GM12878 (cell line): ENCODE data around the gene PRKCE. TPM values are rescaled to one million over a fixed set of nuclear protein-coding genes. Genes with fewer than 3 reads are reported as not detected.

Experiments
- ATAC-seq: fragments of 200-7000 bp; cut with Tn5 transposase; 3 replicates; pipeline ENCODE4 v1.9.1; 2020; ENCODE audit warnings: mild to moderate bottlenecking, moderate library complexity
- BruUV-seq: library from RNA; stranded (reverse); fragments of 400-500 nt; replicated peaks from 2 replicates; lab custom pipeline; 2021; lab: Mats Ljungman, UMichigan
- CTCF ChIA-PET: fragments of 300-600 bp; sonication (Branson Sonifier 250); formaldehyde crosslinking; extraction: SDS; loops from one replicate; lab custom pipeline; 2021; ENCODE audit warnings: inconsistent platforms; lab: Yijun Ruan, JAX
- POLR2A ChIA-PET: fragments of 350-600 bp; formaldehyde crosslinking; extraction: SDS; loops from one replicate; lab custom pipeline; 2021; ENCODE audit warnings: inconsistent platforms; lab: Charles Lee
- RAD21 ChIA-PET: fragments of 300-600 bp; sonication (Branson Sonifier 250); formaldehyde crosslinking; loops from one replicate; lab custom pipeline; 2023; ENCODE audit warnings: antibody characterized with exemption; ENCODE audit not compliant: unreplicated experiment; lab: Charles Lee
- SMC1A ChIA-PET: fragments of 300-600 bp; sonication (Branson Sonifier 250); formaldehyde crosslinking; loops from one replicate; lab custom pipeline; 2023; ENCODE audit not compliant: unreplicated experiment, uncharacterized antibody; lab: Charles Lee
- DNase-seq: peaks from one replicate; pipeline ENCODE4 v3.0.0-alpha.2; 2011; ENCODE audit warnings: low read depth, low spot score
- FAIRE-seq: peaks from 3 replicates; lab custom pipeline; 2011; peaks lifted over from hg19 to GRCh38; lab: Jason Lieb, UNC
- H2AFZ ChIP-seq: 2 replicates; pipeline ENCODE4 v1.6.0; 2011; ENCODE audit warnings: low read depth, low read length, control low read depth; ENCODE audit not compliant: control insufficient read depth
- H3K27ac ChIP-seq: 2 replicates; pipeline ENCODE4 v1.5.1; 2011; ENCODE audit warnings: control low read depth; ENCODE audit not compliant: control insufficient read depth, insufficient read depth
- H3K27me3 ChIP-seq, 2 experiments: replicated peaks in 1 of 2; 2 replicates each; pipeline versions ENCODE4 v1.6.0 to v1.6.1; 2011; ENCODE audit warnings: low read length in 1 of 2; ENCODE audit not compliant: control insufficient read depth in 2 of 2, insufficient read depth in 2 of 2
- H3K36me3 ChIP-seq, 2 experiments: 2 replicates each; pipeline ENCODE4 v1.5.1; 2011; ENCODE audit warnings: low read length in 1 of 2; ENCODE audit not compliant: control insufficient read depth in 2 of 2, insufficient read depth in 2 of 2
- H3K4me1 ChIP-seq: 2 replicates; pipeline ENCODE4 v1.6.1; 2011; ENCODE audit warnings: mild to moderate bottlenecking, low read length, moderate library complexity, mixed read lengths; ENCODE audit not compliant: control insufficient read depth, insufficient read depth
- H3K4me2 ChIP-seq: 2 replicates; pipeline ENCODE4 v1.6.0; 2011; ENCODE audit warnings: control low read depth; ENCODE audit not compliant: control insufficient read depth, insufficient read depth
- H3K4me3 ChIP-seq: fragments of 200-600 bp; sonication (generic); 2 replicates; pipeline ENCODE4 v1.5.1; 2016
- H3K79me2 ChIP-seq: 2 replicates; pipeline ENCODE4 v1.6.0; 2011; ENCODE audit warnings: low read length; ENCODE audit not compliant: control insufficient read depth, insufficient read depth
- H3K9ac ChIP-seq: 2 replicates; pipeline ENCODE4 v1.8.0; 2011; ENCODE audit warnings: low read length, control low read depth, mixed read lengths; ENCODE audit not compliant: control insufficient read depth, insufficient read depth
- H3K9me3 ChIP-seq: replicated peaks from 3 replicates; pipeline ENCODE4 v1.5.1; 2011; ENCODE audit warnings: mild to moderate bottlenecking, low read length; ENCODE audit not compliant: control insufficient read depth, insufficient read depth
- H4K20me1 ChIP-seq: 2 replicates; pipeline ENCODE4 v1.6.0; 2011; ENCODE audit not compliant: control insufficient read depth, insufficient read depth
- HDGF ChIP-seq: fragments of 450-650 bp; IDR thresholded peaks from 2 replicates; pipeline ENCODE4 v1.6.1; 2016; ENCODE audit warnings: antibody characterized with exemption
- NKRF ChIP-seq: fragments of 450-650 bp; conservative IDR thresholded peaks from 2 replicates; pipeline ENCODE4 v1.6.1; 2017; ENCODE audit warnings: mild to moderate bottlenecking, moderate library complexity
- WGBS: methylation state at CpG from one replicate; pipeline ENCODE4 v1.1.6; 2016; ENCODE audit warnings: low lambda C conversion rate; ENCODE audit not compliant: insufficient replicate concordance, insufficient coverage; ENCODE audit errors: missing lambda C conversion rate; 5-methylcytosine and 5-hydroxymethylcytosine counted together
- in situ Hi-C: fragments of 300-500 bp; cut with MboI; formaldehyde crosslinking; loops from 9 replicates; pipeline ENCODE4 v1.14.3; 2018; ENCODE audit warnings: mixed read lengths
- intact Hi-C: fragments of 100-400 bp; cut with micrococcal nuclease; formaldehyde crosslinking; loops from one replicate; pipeline ENCODE4 v1.14.2; 2022; ENCODE audit not compliant: unreplicated experiment
- polyA plus RNA-seq, 11 experiments: library from polyadenylated mRNA; depleted of rRNA in 4 of 11; unstranded in 6 of 11; stranded (reverse) in 5 of 11; fragments of >200 nt; fragmentation: Nextera tagmentation in 4 of 11; fragmentation: Illumina TruSeq in 1 of 11; extraction: Ambion mirVana in 4 of 11; extraction: Trizol in 1 of 11; gene quantifications; 1 replicate in 1 of 11; 2 replicates in 10 of 11; pipeline versions ENCODE4 v1.2.1 to v1.2.3, GENCODE V29; 2011 to 2016; ENCODE audit warnings: inconsistent platforms in 2 of 11, missing spikeins in 2 of 11, low read depth in 1 of 11
- total RNA-seq, 4 experiments: library from RNA; depleted of rRNA in 3 of 4; stranded (reverse); fragments of >200 nt in 3 of 4; fragmentation: Illumina TruSeq in 1 of 4; extraction: Trizol in 1 of 4; gene quantifications; 2 replicates each; pipeline versions ENCODE4 v1.2.1 to v1.2.3, GENCODE V29; 2013 to 2021

The PRKCE gene
- total and polyA plus RNA-seq, 10 of the 15 experiments (the other 5 are each of a cell fraction or from before 2014, with no cell fraction given): 2.6 to 28.2 (median 11.3) TPM

DNA sequence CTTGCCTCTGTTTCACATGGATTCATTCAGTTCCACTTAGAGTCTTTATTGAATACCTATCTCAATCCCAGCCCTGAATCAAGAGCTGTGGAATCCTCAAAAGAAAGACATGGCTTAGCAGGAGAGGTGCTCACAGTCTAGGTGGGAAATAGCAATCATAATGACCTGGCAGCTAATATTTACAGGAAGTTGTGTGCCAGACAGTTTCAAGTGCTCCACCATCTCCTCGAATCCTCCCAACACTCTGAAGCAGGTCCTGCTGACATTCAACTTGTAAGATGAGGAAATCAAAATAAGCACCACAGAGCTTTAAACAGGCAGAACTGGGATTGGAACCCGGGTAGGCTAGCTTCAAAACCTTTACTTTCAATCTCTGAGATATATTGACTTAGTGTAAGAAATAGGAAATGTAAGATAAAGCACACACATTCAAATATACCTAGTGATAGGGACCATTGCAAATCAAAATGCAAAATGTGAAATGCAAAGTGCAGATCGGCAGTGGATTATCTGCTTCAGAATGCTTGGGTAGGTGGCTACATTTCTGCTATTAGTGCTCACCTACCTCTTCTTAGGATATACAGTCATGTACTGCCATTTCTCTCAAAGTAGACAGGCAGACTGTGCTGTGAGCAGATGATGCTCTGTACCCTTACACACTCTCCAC, 182.0 kb downstream of the PRKCE start:
- BruUV-seq: TSS peak; percentile 47
- Histone ChIP-seq H3K4me2 (peak overlapping the region; percentile 71), H3K4me1 (peaks cover 49% of the 10 kb centered on the region), H3K9me3 (peaks cover 7% of the 10 kb centered on the region), H3K27ac (peak overlapping the region; percentile 70), H3K9ac (peak overlapping the region; percentile 55), H4K20me1 (no peaks in the 10 kb centered on the region), H3K27me3 (no peaks in the 10 kb centered on the region), H3K4me3 (peak overlapping the region; percentile 39; the same call in 1 of the 2 replicates), H3K79me2 (peaks cover 12% of the 10 kb centered on the region), H2AFZ (peak overlapping the region; percentile 89), H3K36me3 (no peaks in the 10 kb centered on the region)
- in situ Hi-C loops (no loop called here), intact Hi-C loops (no loop called here)
- FAIRE-seq: no peak
- ChIA-PET RAD21 (interaction anchor here (0.7 to 9.8 kb wide), 46 partner anchors 9 to 712 kb away, joined by 3 to 100 read pairs (median 4); partner anchors contain the start of gene PRKCE), SMC1A (interaction anchor here (0.6 to 15.3 kb wide), 50 partner anchors 10 to 195 kb away, joined by 3 to 246 read pairs (median 4); partner anchors contain the start of gene PRKCE), CTCF (interaction anchor here (0.9 to 5.0 kb wide), 34 partner anchors 8 to 630 kb away, joined by 3 to 68 read pairs (median 5); partner anchors contain the start of gene PRKCE), POLR2A (interaction anchor here (0.6 to 11.1 kb wide), 21 partner anchors 9 to 189 kb away, joined by 3 to 77 read pairs (median 4); partner anchors contain the start of gene PRKCE)
- TF ChIP-seq NKRF (0 out of 2 replicates have a peak, but pooled peaks have one; percentile 14), HDGF (no peak)
- 26% methylated on average over 3 of the region's 3 CpGs for WGBS
- peak; percentile 39 for ATAC-seq
- DNase-seq: no peak
